ENCODE measurements around the gene ARHGEF18. TPM values are rescaled to one million over a fixed set of nuclear protein-coding genes. Genes with fewer than 3 reads are reported as not detected.

Gene ARHGEF18
- 10 to 100 TPM; 39.6 to 42.0 TPM for total RNA-seq

GRCh38 chr19:7348587-7349230 lies at the start of gene ARHGEF18:
TSS of gene ARHGEF18 (plus strand) at chr19:7348937. CDS start at chr19:7362891, 13,954 bp downstream.

Other genes with a start within 250 kb of the ARHGEF18 start
- gene INSR, start 54.5 kb upstream of the ARHGEF18 start, total RNA-seq, result 10 to 100 TPM in 1 of 2 donors, 1 to 10 TPM in 1; 6.7 to 11.4 TPM
- gene PEX11G, start 140.1 kb downstream of the ARHGEF18 start, total RNA-seq, result 1 to 10 TPM; 2.7 to 4.5 TPM
- gene ZNF358, start 167.2 kb downstream of the ARHGEF18 start, total RNA-seq, result 10 to 100 TPM; 15.7 to 22.0 TPM
- 10 to 100 TPM; 16.0 to 23.7 TPM for gene MCOLN1, start 173.7 kb downstream of the ARHGEF18 start, total RNA-seq
- gene PNPLA6, start 186.8 kb downstream of the ARHGEF18 start, total RNA-seq, result 10 to 100 TPM; 82.6 to 88.2 TPM
- gene CAMSAP3, start 246.9 kb downstream of the ARHGEF18 start, total RNA-seq, result under 1 TPM in 1 of 2 donors, not detected in 1; under 0.01 TPM

All from melanocyte of skin (primary cell).